Mammary epithelial cell (primary cell): Measurements from ENCODE around the gene ITPRID2.

Experiments used
- CTCF ChIP-seq, 2 donors: IDR thresholded peaks in 1 of 2; conservative IDR thresholded peaks in 1 of 2; 2 replicates each; pipeline ENCODE4 v1.5.1; 2011 to 2012; ENCODE audit warnings: inconsistent platforms in 2 of 2, low read length in 2 of 2, mild to moderate bottlenecking in 2 of 2, control low read depth in 1 of 2, low read depth in 1 of 2; ENCODE audit not compliant: insufficient read depth in 1 of 2; ENCODE audit errors: extremely low read depth in 1 of 2
- EZH2 ChIP-seq: IDR thresholded peaks from 2 replicates; pipeline ENCODE4 v1.6.1; 2012; ENCODE audit warnings: low read length, inconsistent platforms, borderline replicate concordance

GRCh38 chr2:181977661-181978350 lies 86.3 kb downstream of the ITPRID2 start:
- TF ChIP-seq CTCF (conservative IDR thresholded peaks at IDR 0.05 in 1 of 2, IDR thresholded peaks at IDR 0.05 in 1 of 2; ENCODE audit: extremely low read depth in 1 of 2, insufficient read depth in 1 of 2, low read depth in 1 of 2, low read length in 2 of 2) (no peak), EZH2 (no peak)
